NCI-H2196 (cell line): Measurements from ENCODE around the gene APEX2.
"Not testable (repeated sequence)": the region's sequence is repeated elsewhere in the genome, so short reads cannot be mapped to it uniquely, and the experiment has no call there.

Experiments used
- DNase-seq: peaks from one replicate; lab custom pipeline; 2025; ENCODE audit not compliant: unreplicated experiment; lab: John Stamatoyannopoulos, UW

Gene APEX2, protein sequence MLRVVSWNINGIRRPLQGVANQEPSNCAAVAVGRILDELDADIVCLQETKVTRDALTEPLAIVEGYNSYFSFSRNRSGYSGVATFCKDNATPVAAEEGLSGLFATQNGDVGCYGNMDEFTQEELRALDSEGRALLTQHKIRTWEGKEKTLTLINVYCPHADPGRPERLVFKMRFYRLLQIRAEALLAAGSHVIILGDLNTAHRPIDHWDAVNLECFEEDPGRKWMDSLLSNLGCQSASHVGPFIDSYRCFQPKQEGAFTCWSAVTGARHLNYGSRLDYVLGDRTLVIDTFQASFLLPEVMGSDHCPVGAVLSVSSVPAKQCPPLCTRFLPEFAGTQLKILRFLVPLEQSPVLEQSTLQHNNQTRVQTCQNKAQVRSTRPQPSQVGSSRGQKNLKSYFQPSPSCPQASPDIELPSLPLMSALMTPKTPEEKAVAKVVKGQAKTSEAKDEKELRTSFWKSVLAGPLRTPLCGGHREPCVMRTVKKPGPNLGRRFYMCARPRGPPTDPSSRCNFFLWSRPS

DNA sequence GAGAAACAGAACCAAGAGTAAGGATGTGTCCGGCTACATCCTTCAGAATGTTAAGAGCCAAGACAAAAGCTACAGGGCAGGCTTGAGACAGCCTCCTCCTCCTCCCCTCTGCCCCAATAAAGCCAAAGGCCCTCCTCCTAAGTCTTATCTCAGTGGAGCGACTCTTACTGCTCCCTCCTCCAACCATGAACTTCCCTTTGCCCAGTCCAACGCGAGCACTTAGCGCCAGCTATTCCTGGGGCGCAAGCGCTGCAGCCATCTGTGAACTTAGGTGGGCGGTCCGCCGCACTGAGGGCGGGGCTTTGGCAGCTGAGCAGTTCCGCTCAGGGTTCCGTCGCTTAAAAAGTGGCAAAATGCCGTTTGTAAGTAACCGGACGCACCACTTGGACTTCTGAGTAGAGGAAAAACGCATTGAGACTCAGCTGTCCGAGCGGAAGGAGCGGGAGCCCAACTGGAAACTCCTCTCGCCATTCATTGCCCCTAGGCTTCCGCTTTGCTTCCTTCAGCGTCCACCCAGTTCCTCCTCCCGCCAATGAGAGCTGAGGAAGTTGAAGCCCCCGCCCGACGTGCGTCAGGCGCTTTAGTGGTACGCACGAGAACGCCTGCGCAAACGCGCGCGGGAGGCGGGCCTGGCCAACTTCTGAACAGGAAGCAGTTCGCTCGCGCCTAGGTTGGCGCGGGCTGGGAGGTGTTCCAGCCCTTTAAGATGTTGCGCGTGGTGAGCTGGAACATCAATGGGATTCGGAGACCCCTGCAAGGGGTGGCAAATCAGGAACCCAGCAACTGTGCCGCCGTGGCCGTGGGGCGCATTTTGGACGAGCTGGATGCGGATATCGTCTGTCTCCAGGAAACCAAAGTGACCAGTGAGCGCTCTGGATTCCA is at the start of gene APEX2:
Gene APEX2 (plus strand): TSS at position 647 of the 882 bp plus-strand sequence. CDS start 60 bp downstream, at position 707.
- peak; percentile 83 for DNase-seq

DNA sequence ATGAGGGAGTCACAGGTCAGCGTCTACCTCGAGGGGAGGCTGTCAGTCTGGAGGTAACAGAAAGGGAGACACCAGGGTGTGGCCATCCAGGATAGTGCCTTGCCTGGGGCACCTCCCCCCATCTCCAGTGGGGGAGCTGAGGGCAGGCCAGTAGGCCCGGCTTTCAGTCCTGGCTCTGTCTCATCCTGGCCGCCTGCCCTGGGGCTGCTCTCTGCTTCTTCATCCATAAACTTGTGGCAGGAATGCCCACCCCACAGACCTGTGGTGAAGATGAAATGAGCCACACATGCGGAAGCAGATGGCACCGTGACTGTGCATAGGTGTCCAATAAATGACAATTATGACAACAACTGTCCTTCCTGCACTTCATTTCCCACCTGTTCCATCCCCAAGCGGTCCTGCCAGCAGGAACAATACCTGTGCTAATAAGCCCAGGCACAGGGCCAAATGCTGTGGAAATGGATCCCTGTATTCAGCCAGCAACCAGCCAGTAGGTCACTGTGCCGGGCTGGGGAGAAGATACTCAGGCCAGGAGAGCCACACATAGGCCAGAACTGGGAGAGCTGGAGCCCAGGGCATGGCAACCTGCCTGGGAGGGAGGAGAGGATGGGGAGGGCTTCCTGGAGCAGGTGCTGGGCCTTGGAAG is 49.3 kb upstream of the APEX2 start:
- DNase-seq: peak; percentile 85

DNA sequence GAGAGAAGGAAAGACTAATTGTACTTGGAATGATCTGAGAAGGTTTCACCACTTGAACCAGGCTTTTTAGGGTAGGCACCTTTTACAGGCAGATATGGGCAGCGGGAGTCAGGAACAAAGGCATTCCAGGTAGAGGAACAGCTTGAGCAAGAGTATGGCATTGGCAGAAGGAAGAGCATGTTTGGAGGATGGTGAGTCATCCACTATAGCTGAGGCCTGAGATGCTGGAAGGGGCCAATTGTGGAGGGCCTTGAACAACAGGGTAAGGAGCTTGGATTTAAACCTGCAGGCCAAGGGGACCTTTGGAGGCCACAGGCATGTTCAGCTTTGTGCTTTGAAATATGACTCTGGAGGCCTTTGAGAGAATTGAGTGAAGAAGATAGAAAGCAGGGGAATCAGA is 38.4 kb upstream of the APEX2 start:
- DNase-seq: no peak

DNA sequence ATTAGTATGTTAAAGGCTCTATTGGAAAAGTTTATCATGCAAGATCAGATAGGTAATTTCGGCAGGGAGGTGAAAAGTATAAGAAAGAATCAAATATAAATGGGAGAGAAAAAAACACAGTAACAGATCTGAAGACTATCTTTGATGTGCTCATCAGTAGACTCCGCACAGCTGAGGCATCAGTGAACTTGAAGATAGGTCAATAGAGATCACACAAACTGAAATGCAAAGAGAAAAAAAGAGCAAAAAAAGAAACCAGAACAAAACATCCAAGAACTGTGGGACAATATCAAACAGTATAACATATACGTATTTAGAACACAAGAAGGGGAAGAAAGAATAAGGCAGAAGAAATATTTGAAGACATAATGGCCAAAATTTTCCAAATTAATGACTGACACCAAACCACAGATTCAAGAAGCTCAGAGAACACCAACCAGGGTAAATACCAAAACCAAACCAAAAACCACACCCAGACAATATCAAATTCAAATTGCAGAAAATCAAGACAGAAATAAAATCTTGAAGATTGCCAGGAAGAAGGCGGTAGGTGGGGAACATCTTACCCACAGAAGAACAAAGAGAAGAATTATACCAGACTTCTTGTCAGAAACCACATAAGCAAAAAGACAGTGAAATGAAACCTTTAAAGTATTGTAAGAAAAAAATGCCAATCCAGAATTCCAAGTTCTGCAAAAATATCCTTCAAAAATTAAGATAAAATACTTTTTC is 35.2 kb upstream of the APEX2 start:
- DNase-seq: no peak

DNA sequence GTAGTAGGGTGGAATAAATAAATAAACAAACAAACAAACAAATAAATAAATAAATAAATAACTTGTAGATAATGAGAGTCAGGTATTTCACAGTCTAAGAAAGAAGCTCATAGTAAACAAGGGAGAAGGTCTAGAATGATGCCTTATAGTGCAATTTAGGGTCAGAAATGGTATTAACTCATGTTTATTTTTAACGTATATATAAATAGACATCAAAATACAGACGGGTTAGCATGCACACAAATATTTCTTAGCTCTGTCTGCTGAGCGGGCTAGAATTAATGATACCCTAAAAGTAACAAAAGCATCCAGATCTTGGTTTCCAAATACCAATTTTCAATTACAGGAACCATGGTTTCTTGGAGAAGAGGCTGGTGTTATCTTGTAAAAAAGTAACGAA is 22.8 kb upstream of the APEX2 start:
- DNase-seq: no peak

DNA sequence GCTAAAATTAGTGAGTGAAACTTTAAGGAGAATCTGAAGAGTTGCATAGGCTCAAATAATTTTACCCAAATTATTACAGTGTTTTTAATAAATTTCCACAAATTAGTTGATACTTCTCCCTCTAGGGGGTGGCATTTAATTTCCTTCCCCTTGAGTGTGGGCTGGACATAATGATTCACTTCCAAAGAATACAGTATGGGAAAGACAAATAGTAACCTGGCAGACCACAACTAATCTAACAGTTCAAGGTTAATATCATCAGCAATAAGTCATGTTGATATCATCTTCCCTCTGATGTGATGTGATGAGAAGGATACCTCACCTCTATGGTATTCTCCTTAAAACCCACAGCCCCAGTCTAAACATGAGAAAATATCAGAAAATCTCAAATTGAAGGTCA is 21.7 kb upstream of the APEX2 start:
- DNase-seq: no peak

DNA sequence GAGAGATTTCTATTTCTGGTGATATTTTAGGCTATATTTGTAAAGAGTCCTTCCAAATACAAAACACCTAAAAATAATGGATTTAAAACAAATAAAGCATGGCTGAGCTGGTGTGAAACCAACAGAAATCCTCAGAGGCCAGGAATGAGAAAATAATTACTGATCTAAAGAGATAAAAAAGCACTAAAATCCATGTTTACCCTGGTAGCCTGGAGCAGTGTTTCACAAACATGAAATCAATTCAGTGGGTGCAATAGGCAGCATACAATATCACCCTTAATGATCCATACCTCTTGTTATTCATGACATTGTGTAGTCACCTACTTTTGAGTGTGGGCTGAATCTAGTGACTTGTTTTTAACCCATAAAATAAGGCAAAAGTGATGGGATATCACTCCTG is 20.7 kb upstream of the APEX2 start:
- DNase-seq: no peak

DNA sequence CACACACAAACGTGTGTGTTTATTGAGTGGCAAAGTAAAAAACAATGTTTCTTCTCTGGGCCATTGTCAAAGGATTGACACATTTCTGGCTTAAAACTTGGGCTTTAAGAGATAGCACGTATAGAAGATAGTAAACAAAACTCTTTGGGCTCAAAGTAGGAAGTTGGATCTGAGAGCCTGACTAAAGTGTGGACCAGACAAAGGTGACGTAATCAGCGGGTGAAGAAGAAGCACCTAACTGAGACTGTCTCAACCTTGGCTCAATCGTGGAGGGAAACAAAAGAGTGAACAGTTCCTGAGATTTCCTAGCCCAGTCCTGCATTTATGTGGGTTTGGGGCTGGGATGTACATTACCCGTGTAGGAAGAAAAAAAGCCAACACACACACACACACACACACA is 19.8 kb upstream of the APEX2 start:
- no peak for DNase-seq

DNA sequence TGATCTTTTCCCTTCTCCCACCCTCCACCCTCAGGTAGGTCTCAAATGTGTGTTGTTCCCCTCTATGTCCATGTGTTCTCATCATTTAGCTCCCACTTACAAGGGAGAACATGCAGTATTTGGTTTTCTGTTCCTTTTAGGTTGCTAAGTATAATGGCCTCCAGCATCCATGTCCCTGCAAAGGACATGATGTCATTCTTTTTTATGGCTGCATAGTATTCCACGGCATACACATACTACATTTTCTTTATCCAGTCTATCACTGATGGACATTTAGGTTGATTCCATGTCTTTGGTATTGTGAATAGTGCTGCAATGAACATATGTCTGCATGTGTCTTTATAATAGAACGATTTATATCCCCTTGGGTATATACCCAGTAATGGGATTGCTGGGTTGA is 16.9 kb upstream of the APEX2 start:
- DNase-seq: not testable (repeated sequence)

DNA sequence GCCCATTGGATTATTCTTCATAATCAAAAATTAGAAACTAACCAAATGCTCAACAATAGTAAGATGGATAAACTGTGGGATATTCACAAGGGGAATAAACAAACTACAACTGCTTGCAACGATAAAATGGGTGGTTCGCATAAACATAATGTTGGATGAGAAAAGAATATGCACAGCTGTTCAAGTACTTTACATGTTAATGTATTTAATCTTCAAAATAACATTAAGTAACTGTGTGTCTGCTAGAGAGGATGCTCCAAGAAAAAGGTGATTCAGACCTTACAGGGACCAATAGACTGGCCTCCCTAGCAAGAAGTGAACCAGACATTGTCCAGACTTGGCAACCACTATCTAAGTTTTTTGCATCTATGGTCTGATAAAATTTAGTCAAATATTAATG is 8.5 kb upstream of the APEX2 start:
- no peak for DNase-seq

DNA sequence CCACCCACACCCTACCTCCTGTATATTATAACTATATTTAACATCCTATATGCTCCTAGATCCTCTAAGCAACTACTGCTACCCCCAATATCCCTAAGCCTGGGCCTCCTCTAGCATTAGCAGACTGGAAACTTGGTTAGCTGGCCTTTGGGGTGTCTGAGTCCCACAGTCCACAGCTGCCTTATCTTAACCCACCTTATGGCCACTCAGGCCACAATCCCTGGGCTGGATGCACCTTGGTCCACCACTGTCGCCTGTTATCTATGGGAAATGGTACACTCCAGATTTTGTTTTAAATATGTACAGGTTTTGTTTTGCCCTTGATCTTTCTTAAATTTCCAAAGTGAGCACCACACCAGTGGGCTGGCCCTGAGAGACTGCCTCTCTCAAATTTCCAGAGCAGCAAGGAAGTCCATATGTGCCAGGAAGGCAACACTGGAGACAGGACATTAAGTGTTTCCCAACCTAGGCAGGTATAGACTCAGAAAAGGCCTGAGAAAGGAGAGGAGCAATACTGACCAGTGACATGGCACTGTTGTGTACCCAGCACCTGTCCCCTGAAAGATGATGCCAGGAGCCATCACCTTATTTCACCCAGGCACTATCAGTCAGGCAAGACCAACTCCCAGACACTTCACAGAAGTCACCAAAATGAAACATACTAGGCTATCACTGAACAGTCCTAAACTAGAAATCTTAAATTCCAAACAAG is 7.1 kb upstream of the APEX2 start:
- no peak for DNase-seq

DNA sequence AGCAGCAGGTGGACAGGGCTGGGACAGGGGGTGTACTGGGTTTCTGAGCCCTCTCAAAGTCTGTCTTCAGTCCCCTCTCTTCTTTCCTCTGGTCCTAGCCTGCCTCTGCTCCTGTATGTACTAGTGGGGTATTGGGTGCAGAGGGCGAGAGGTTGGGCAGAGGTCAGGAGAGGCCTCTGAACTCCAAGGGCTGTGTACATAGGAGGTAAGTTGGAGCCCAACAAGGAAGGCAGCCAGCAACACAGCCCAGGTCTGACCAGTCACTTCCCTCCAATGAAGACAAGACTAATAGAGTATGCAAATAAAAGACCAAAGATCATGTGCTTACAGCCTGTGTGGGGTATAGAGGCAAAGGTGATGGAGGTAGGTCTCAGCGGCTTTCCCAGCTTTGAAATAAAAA is 6.1 kb upstream of the APEX2 start, which contains the start of gene PFKFB1:
Gene PFKFB1 (minus strand): TSS at position 90 of the 400 bp plus-strand sequence. CDS start 181 bp downstream, outside the sequence.
- DNase-seq: no peak

DNA sequence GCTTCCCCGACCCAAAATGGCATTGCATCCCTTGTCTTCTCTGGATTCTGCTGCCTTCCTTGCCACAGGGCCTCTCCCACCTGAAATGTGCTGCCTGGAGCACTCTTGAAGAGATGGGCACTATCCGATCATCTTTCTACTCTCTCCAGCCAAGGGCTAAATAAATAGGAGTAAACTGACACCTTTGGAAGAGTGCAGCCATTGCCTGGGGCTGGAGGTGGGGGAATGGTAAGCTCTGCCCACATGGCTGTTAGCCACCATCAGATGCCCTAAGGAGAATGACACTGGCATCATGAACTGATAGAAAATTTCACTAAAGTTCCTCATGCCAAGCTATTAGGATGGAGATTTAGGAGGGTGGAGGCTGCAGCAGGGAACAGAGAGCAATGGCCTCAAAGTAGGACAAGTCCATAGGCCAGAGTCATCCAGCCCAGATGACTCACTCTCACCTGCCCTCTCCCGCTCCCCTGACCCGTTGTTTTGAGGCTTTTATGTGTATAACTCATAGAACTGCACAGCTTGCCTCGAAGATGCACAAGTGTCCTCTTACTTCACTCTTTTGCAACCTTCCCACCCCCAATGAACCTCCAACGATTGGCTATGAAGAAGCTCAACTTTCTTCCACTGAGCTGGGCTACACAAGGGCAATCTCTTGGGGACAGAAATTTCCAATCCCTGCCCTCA is 5.4 kb upstream of the APEX2 start:
- peak; percentile 10 for DNase-seq

DNA sequence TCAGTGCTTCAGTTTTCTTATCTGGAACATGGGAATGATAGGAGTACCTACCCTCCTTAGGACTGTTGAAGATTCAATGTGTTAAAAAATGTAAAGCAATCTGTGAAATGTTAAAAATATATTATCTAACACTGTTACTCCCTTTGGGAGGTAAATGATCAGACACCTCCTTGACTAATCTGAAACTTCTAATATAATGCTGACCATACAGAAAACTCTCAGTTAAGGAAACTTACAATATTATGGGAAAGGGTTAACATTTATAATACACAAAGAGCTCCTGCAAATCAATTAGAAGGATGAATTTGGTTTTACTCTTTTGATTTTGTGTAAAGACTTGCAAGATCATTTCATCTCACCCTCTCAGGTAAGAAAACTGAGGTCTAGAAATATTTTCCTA is 4.5 kb upstream of the APEX2 start:
- DNase-seq: no peak

DNA sequence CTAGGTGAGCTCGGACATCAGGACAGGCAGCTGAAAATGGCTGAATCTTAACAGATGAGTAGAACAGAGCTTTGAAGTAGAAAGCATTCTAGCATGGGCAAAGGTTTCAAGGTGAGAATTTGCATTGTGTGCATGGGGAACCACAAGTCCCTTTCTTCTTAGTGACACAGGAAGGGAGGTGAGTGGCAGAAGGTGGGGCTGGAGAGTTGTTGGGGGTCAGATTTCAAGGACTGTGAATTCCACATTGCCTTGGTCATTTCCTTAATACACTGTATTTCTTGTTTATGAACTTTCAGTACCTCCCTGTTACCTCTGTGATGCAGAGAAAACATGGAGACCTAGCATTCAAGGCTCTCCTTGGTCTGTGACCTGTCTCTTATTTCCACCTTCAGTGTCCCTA is 4.1 kb downstream of the APEX2 start:
- no peak for DNase-seq

DNA sequence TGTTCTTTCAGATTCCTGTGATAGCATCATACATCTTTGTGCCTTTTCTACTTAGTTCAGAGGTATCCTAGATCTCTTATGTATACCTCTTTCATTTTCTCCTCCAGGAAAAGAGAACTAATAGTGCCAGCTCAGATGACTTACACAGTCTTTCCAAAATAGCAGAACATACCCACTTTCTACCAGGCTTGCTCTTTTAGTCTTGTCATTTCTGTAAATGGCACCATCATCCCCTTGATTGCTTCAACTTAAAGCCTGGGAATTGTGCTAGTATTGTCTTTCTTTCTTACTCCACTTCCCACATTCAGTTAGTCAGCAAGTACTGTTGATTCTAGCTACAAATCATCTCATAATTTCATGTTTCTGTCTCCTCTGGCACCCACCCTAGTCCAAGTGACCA is 5.1 kb downstream of the APEX2 start:
- no peak for DNase-seq

DNA sequence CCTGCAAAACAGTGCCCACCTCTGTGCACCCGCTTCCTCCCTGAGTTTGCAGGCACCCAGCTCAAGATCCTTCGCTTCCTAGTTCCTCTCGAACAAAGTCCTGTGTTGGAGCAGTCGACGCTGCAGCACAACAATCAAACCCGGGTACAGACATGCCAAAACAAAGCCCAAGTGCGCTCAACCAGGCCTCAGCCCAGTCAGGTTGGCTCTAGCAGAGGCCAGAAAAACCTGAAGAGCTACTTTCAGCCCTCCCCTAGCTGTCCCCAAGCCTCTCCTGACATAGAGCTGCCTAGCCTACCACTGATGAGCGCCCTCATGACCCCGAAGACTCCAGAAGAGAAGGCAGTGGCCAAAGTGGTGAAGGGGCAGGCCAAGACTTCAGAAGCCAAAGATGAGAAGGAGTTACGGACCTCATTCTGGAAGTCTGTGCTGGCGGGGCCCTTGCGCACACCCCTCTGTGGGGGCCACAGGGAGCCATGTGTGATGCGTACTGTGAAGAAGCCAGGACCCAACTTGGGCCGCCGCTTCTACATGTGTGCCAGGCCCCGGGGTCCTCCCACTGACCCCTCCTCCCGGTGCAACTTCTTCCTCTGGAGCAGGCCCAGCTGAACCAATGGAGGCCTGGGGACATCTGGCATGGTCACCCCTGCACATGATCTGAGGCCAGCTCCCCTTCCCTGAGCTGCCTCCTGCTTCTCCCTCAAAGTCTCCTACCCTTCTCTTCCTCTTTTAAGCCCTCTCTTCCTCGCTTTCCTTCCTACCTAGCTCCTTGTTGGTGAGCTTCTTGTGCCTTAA is 6.9 kb downstream of the APEX2 start:
- DNase-seq: no peak

DNA sequence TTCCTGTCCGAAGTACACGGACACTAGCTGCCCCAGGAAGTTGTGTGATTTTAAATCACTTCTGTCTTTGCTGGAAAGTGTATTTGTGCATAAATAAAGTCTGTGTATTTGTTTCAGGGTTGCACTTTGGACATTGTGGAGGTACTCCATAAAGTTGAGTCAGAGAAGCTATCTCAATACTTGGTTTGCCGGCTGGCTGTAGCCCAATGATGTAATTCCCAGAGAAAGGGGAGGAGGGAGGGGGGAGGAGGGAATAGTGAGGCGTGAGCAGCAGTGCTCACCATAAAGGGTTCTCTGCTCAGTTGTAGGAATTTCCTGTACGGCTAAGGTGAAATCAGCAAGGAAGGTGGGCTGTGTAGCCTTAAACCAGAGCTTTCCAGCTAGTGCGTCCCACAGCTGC is 7.5 kb downstream of the APEX2 start:
- no peak for DNase-seq
